GM19452 (cell line): ENCODE data around the gene MAPK8IP1.
"Not testable (repeated sequence)": the region's sequence is repeated elsewhere in the genome, so short reads cannot be mapped to it uniquely, and the experiment has no call there.

ENCODE experiments used
- ATAC-seq: cut with Tn5 transposase; IDR thresholded peaks from one replicate; pipeline ENCODE4 v1.9.1; 2021; ENCODE audit not compliant: unreplicated experiment

MAPK8IP1 gene

DNA sequence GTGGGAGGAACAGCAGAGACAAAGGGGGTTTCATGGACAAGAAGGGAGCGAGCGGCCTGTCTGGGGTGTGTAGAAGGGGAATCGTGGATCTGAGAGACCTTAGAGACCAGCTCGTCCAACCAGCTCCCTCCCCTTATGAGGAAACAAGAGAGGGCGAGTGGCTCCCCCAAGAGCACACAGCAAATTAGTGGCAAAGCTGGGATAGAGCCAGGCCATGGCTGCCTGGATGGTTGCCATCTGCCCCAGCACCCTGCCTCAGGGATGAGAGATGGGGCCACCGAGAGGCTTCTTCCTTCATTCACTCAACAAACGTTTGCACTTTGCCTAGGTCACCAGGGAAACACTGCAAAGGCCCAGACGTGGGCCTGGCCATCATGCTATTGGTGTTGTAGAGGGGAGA lies 4.1 kb downstream of the MAPK8IP1 start:
- ATAC-seq, result no peak

DNA sequence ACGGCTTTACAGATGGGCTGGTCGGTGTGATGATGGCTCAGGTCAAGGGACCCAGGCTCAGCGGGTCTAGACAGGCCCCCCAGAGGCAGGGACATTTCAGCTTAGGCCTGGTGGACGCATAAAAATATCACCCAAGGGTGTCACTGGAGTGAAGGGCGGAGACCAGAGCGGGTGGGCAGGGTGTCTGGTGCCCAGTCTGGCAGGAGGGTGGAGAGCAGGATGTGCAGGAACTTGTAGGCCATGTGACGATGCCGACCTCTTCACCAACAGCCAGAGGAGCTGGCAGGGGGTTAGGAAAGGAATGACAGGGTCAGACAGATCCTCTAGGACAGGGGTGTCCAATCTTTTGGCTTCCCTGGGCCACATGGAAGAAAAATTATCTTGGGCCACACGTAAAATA lies 4.5 kb downstream of the MAPK8IP1 start:
- ATAC-seq, result no peak

GRCh38 chr11:45890886-45891550 lies 5.6 kb downstream of the MAPK8IP1 start:
- ATAC-seq, result no peak

DNA sequence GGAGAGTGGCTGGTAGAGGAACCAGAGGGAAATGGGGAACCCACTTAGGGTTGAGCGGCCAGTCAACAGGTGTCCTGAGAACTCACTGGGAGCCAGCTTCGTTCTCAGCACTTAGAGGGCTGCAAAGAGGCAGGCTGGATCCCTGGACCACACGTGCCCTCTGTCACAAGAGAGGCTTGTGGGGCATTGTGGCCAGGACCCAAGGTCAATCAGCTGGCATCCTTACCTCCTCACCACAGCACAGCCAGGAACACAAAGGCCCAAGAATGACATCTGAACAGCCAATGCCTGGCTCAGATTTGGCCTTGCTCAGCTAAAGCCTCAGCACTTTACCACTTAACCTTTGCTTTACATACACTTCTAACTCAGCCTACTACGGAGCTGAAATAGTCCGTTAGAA lies 7.4 kb downstream of the MAPK8IP1 start:
- no peak for ATAC-seq

DNA sequence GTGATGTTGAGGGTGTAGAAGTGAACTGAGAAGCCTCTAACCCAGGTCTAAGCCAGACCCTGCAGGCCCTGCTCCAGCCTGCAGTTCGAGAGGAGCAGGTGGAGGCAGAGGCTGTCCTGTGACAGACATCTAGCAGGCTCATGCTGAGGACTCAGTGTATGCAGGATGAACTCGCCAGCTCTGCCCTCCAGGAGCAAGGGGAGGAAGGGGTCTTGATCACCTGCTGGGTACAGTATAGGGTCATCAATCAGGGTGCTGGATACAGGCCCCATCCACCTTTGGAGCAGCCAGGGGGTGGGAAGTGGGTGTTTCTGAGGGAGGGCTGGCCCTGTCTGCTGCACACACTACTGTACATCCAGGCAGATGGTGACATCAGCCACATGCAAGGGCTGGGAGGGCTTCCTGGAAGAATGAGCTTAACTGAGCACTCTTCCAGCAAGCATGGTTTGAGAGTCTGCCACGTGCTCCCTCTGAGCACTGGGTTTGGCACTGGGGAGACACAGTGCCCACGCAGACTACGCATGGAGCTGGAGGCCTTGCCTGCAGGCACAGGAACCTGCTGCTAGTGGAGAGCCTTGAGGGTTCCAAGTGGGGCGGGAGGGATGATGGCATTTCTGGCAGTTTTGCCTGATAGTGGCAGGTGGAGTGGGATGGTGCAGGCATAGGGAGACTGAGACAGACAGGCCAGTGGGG lies 9.2 kb downstream of the MAPK8IP1 start:
- ATAC-seq, result no peak

DNA sequence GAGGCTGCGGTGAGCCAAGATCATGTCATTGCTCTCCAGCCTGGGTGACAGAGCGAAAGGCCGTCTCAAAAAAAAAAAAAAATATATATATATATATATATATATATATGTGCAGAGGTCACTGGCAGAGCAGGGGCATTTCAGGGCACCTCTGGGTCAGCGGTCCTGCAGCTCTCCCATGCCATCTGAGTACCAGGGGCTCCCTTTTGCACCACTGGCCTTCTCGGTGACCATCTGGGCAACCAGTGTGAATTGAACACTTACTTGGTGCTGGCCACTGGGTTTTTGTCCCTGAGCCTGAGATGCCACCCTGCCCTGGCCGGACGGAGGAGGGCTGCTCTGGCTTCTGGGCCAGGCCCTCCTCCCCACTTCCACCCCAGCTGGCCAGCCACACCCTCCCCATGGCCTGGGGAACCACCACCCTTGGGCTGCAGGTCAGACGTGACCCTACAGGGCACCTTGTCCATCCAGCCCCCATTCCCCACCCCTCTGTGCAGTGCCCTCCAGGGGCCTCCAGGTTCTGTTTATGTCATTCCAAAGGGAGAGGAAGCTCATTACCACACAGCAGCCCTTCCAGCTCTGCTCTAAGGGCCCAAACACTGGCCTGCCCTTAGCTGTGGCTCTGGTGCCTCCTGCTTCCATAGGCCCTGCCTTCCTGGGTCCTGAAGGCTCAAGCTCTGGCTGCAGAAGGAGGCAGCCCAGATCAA lies 10.3 kb downstream of the MAPK8IP1 start:
- ATAC-seq, result no peak

DNA sequence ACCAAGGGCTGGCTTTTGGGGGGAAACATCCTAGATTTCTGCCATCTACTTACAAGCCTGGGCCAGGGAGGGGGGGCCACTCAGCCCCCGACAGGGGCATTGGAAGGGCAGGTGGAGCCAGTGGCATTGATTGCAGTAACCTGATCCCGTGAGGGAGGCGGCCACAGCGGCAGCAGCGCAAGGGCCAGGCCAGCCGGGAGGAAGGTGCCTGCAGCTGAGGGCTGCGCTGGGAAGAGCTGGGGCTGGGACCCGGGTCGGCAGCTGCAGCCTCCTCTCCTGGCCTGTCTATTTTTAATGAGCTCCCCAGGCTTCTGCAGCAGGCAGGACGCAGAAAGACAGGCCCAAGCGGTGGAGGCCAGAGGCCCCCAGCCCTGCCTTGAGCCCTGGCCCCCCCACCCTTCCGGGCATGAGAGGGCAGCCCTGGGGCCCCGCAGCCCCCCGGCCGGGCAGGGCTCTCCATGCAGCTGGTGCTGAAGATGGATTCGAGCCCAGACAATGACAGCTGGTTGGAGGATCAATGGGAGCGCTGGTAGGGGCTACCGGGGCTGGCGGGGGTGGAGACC lies 11.1 kb downstream of the MAPK8IP1 start:
- ATAC-seq, result no peak

GRCh38 chr11:45897556-45897955 lies 12.1 kb downstream of the MAPK8IP1 start:
- ATAC-seq, result no peak

DNA sequence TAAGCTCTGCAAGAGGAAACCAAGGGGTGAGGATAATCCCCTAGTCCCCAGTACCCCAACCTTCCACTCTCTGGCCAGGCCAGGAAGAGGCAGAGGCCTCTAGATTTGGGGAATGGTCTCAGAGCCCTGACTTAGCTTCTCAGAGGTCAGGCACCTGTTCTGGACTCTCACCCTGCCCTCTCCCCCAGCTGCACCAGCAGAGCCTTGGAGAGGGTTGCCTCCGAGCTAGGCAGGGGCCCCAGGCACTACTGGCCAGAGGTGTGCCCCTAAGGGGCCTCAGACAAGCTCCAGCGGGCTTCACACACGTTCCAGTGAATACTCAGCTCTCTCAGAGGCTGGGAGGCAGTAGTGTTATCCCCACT lies 13.6 kb downstream of the MAPK8IP1 start:
- ATAC-seq, result no peak

GRCh38 chr11:45899448-45900174 lies 14.2 kb downstream of the MAPK8IP1 start:
- ATAC-seq, result peak; percentile 55

DNA sequence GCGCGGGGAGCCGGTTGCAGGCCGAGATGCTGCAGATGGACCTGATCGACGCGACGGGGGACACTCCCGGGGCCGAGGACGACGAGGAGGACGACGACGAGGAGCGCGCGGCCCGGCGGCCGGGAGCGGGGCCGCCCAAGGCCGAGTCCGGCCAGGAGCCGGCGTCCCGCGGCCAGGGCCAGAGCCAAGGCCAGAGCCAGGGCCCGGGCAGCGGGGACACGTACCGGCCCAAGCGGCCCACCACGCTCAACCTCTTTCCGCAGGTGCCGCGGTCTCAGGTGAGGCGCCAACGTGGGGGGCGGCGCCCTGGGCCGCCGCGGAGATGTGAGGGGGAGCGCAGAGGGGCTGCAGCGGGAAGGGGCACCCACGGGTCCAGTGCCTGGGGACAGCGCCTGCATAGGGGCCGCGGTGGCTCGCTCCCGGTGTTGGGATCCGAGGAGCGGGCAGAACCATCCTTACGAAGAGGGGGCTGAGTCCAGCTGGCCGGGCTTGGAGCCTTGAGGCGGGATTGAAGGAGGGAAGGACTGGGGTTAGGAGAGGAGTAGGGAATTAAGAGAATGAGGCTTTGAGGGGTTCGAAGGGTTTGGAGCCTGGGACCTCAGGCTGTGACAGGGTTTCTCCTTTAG lies 14.8 kb downstream of the MAPK8IP1 start:
- peak; percentile 13 for ATAC-seq

GRCh38 chr11:45900916-45901617 lies 15.6 kb downstream of the MAPK8IP1 start:
- no peak for ATAC-seq

DNA sequence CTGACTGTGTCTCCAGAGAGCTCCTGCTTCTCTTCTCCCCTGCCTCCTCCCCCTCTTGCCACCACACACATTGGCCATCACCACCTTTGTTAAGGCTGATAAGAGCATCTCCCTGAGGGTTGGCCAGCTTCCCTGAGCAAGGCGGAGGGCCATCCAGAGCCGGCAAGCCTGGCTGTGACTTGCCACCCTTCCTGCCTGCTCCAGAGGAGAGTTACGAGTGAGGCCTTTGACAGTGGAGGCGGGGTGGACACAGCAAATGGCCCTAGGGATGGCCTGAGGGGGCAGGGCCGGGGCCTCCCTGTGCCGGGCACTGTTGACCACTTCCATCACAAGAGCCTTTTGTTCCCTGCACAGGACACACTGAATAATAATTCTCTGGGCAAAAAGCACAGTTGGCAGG lies 16.2 kb downstream of the MAPK8IP1 start:
- no peak for ATAC-seq

DNA sequence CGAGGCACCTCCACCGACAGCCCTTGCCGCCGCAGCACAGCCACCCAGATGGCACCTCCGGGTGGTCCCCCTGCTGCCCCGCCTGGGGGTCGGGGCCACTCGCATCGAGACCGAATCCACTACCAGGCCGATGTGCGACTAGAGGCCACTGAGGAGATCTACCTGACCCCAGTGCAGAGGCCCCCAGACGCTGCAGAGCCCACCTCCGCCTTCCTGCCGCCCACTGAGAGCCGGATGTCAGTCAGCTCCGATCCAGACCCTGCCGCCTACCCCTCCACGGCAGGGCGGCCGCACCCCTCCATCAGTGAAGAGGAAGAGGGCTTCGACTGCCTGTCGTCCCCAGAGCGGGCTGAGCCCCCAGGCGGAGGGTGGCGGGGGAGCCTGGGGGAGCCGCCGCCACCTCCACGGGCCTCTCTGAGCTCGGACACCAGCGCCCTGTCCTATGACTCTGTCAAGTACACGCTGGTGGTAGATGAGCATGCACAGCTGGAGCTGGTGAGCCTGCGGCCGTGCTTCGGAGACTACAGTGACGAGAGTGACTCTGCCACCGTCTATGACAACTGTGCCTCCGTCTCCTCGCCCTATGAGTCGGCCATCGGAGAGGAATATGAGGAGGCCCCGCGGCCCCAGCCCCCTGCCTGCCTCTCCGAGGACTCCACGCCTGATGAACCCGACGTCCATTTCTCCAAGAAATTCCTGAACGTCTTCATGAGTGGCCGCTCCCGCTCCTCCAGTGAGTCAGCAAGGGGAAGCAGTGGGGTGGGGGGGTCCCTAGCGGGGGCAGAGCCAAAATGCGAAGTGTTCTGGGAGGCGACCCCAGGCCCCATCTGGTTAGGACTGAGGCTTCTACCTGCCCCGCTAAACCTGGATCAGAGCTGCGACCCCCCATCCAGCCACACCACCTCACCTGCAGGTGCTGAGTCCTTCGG lies 17.3 kb downstream of the MAPK8IP1 start:
- ATAC-seq, result no peak

- no peak for ATAC-seq
Observed at GRCh38 chr11:45904309-45904915, 19.0 kb downstream of the MAPK8IP1 start.

- no peak for ATAC-seq
Observed at GRCh38 chr11:45905095-45905494, 19.6 kb downstream of the MAPK8IP1 start.

GRCh38 chr11:45905576-45905975 lies 20.1 kb downstream of the MAPK8IP1 start:
- ATAC-seq, result not testable (repeated sequence)

DNA sequence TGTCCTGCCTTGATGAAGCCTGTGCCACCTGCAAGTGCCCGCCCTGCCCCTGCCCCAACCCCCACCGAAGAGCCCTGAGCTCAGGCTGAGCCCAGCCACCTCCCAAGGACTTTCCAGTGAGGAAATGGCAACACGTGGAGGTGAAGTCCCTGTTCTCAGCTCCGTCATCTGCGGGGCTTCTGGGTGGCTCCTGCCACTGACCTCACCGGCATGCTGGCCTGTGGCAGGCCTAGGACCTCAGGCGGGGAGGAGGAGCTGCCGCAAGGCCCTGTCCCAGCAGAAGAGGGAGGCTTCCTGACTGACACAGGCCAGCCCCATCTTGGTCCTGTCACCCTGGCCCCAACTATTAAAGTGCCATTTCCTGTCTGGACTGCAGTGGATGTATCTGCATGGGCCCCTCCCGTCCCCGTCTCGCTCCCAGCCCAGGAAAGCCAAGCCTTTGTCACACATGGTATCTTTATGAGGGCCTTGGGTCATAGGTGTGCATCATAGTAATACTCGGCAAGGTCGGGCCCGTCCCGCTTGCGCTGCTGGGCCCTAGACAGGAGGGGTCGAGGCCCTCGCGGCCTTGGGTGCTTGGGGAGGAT lies 20.7 kb downstream of the MAPK8IP1 start:
- no peak for ATAC-seq
